ENCODE data around the gene PRKCQ.
"Not testable (repeated sequence)": the region's sequence is repeated elsewhere in the genome, so short reads cannot be mapped to it uniquely, and the experiment has no call there.

PRKCQ gene

DNA sequence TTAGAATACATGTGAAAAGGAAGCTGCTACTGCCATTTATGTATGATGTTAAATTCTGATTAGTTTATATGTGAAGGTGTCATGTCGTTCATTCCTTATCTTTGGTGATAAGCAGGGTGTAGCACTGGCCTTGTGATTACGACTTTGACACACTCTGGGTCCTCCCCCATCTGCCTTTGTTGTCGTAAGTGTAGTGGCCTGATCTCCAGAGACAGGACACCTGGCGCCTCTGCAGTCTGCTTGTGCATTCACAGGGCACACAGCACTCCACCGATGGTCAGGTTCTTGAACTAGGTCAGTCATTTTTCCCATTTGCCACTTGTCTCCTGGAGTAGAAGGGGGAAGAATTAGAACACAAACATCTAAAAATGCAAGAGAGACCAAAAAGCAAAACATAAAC lies 186.0 kb downstream of the PRKCQ start:
- in situ Hi-C loops (cut with MboI; ENCODE audit: low sequenced_read_pairs), result loop anchor here (10.0 kb wide), 1 partner anchor 289 kb away; no protein-coding TSS in a partner anchor

DNA sequence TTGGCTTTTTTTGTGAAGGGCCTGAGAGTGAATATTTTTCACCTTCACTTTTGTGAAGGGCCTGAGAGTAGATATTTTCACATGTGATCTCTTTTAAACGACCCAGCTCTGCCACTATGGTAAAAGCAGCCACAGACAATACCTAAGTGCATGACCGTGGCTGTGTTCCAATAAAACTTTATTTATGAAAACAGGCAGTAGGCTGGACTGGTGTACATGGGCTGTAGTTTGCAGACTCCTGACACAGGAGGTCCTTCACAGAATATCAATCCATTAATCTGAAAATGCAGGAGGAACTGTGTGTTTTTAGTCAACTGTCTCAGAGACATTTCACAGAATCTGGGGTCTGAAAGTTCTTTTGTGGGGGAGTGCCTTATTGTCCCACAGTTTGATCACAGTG lies 186.9 kb downstream of the PRKCQ start:
- in situ Hi-C loops (cut with MboI; ENCODE audit: low sequenced_read_pairs), result loop anchor here (10.0 kb wide), 1 partner anchor 288 kb away; no protein-coding TSS in a partner anchor

DNA sequence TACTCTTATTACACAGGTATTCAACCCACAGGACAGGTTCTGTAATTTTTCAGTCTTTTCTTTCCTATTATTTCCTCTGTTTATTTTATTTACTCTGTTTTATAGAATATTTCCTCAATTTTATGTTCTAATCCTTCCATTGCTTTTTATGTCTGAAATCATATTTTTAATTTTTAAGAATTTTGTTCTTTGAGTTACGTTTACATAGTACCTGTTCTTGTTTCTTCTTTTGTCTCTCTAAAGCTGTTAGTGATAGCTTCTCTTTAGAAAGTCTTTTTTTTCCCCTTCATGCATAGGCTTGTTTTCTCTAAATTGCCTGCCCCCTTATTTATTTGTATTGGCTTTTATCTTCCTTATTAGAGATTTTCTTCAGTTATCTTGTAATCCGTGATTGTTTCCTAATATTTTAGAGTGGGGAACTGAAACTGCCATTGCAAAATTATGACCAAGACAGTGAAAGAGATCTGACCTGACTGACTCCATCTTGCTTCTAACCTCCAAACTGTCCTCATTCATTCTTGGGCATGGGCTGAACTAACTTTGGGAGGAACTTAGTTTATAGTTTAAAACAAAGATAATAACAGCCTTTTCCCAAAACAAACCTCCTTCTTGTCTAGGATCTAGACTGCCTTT lies 189.7 kb downstream of the PRKCQ start:
- in situ Hi-C loops (cut with MboI; ENCODE audit: low sequenced_read_pairs), result loop anchor here (10.0 kb wide), 1 partner anchor 286 kb away; no protein-coding TSS in a partner anchor

DNA sequence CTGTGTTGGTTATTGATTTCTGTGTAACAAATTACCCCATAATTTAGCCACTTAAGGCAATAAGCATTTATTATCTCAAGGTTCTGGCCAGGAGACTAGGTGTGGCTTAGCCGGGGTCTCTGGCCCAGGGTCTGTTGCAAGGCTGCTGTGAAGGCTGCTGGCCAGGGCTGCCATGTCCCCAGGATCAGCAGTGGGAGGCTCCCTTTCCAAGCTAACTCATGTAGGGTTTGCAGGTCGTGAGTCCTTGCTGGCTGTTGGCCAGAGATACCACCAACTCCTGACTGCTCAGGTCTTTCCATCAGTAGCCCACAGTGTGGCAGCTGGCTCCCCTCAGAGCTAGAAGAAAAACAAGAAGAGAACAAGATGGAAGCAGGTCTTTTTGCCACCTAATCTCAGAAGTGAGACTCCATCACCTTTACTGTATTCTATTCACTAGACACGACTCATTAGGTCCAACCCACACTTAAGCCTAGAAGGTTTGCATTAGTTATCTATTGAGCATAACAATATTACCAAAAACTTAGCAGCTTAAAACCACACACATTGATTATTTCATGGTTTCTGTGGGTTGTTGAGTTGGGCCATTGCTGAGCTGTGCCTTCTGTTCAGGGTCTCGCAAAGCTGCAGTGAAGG lies 191.7 kb downstream of the PRKCQ start:
- in situ Hi-C loops (cut with MboI; ENCODE audit: low sequenced_read_pairs), result no loop called here

DNA sequence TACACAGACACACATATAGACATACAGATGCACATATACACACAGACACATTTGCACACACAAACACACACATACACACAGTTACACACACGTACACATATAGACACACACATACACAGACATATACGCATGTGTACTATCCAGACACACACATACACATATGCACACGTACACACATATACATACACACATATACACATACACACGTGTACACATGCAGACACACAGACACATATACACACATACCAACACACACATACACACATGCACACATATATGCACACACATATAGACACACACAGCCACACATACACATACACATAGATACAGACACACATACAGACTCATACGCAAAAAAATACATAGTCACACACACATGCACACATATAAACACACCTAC lies 193.1 kb downstream of the PRKCQ start:
- in situ Hi-C loops (cut with MboI; ENCODE audit: low sequenced_read_pairs), result no loop called here

DNA sequence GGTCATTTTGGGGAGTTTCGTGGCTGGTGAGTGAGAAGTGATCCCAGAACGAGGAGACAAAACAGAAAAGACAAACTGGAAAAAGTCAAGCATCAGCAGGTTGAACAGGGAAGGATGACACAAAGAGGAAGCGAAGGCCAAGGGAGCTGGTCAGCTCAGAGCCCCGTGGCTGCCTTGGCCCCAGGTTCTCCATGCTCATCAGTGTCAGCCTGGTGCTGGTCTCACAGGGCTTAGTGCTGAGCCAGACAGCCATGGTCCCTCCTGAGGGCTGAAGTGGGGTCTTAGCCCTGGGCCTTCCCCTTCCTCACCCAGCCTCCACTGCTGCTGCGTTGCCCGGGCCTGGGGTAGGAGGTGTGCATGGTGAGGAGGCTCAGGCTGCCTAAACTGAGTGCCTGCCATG lies 193.7 kb downstream of the PRKCQ start:
- in situ Hi-C loops (cut with MboI; ENCODE audit: low sequenced_read_pairs), result no loop called here

DNA sequence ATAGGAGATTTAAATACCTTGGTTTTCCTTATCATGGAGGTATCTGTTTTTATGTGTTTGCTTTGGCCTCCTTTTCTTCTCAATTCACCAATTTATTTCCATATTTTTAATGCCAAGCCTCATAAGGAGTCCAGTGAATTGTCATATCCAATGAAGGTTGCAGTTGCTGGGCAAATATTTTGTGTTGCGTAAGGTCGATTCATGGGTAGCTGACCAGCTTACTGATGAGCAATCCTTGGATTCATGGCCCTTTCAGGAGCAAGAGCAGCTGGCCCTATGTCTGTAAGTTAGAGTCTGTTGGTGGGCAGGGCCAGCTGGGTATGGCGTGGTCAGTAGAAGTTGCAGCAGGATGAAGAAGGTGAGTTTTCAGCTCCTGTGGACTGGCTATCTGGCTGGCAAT lies 194.4 kb downstream of the PRKCQ start:
- in situ Hi-C loops (cut with MboI; ENCODE audit: low sequenced_read_pairs), result no loop called here

DNA sequence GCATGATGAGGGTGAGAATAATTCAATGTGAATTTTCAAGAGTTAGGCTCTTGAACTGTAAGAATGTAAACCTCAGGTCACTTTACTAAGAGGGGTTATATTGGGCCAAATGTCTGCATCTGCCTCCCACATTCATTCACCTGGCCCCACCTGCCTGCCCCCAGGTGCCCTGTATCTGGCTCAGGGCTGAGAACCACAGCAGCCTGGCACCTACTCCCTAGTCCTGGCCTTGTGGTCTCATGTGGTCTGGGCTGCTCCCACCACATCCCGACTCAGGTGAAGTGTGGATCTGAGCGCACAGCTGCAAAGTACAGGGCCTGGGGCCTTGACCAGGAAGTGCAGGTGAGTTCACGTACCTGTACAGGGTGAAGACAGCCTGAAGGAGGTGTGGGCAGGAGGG lies 195.2 kb downstream of the PRKCQ start:
- in situ Hi-C loops (cut with MboI; ENCODE audit: low sequenced_read_pairs), result no loop called here

DNA sequence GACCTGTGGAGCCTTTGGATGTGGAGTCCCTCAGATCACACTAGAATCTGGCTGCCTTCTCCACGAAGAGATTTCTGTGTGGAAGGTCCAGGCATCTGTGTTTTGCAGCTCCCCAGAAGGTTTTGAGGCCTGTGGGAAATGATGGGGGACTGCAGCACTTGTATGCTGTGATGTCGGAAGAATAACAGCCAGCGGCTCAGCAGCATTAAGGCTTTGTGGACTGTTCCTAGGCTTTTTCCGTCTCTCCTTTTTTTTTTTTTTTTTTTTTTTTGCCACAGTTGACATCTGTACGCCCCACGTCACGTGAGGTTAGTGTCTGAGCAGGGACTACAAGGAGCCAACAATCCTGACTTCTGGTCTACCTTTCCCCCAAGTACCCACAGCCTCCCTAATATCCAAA lies 196.0 kb downstream of the PRKCQ start:
- in situ Hi-C loops (cut with MboI; ENCODE audit: low sequenced_read_pairs), result no loop called here

DNA sequence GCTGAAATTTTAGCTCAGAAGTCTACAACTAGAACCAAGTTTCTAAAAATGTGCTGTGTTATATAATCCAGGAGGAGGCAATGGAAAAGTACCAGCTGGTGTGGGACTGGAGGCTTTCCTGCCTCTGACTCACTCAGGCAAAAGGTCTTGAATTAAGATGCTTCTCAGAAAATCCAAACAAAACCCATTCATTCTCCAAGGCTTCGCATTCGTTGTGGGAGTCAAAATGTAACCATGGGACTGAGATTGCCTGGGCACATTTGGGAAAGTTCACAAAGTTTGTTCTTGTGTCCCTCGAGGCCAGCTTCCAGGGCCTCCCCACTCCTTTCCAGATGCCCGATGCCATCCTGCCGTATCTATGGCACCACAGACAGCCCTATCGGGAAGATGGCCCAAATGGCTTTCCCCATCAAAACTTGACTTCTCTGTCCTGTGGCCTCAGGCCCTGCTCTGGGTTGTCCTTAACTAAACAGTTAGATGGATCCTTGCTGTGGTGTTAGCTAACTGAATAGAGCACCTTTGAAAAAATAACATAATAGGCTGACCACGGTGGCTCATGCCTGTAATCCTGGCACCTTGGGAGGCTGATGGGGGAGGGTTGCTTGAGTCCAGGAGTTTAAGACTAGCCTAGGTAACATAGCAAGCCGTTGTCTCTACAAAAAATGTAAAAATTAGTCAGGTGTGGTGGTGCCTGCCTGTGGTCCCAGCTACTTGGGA lies 196.8 kb downstream of the PRKCQ start:
- in situ Hi-C loops (cut with MboI; ENCODE audit: low sequenced_read_pairs), result no loop called here

DNA sequence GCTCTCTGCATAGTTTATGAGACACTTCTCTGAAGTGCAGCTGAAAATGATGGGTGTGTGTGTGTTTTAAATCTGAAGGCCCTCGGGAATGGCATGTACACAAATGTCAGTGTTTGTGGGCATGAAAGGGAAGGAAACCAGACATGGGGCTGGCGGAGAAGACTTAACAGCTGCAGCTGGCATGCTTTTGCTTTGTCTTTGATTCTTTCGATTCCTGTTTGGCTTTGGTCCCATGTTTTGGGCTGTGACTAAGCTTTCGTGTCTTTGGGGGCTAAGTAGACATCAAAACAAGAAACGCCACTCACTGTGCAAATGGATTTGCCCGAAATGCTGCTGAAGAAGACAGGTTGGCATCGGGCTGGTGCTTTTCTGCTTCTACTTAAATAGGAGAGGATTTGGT lies 198.0 kb downstream of the PRKCQ start:
- in situ Hi-C loops (cut with MboI; ENCODE audit: low sequenced_read_pairs), result no loop called here

DNA sequence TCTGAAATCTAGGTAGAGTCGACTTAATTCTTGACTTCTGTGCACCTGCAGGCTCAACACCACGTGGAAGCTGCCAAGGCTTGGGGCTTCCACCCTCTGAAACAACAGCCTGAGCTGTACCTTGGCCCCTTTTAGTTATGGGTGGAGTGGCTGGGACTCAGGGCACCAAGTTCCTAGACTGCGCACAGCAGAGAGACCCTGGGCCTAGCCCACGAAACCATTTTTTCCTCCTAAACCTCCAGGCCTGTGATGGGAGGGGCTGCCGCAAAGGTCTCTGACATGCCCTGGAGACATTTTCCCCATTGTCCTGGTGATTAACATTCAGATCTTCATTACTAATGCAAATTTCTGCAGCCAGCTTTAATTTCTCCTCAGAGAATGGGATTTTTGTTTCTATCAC lies 199.6 kb downstream of the PRKCQ start:
- in situ Hi-C loops (cut with MboI; ENCODE audit: low sequenced_read_pairs), result not testable (repeated sequence)

DNA sequence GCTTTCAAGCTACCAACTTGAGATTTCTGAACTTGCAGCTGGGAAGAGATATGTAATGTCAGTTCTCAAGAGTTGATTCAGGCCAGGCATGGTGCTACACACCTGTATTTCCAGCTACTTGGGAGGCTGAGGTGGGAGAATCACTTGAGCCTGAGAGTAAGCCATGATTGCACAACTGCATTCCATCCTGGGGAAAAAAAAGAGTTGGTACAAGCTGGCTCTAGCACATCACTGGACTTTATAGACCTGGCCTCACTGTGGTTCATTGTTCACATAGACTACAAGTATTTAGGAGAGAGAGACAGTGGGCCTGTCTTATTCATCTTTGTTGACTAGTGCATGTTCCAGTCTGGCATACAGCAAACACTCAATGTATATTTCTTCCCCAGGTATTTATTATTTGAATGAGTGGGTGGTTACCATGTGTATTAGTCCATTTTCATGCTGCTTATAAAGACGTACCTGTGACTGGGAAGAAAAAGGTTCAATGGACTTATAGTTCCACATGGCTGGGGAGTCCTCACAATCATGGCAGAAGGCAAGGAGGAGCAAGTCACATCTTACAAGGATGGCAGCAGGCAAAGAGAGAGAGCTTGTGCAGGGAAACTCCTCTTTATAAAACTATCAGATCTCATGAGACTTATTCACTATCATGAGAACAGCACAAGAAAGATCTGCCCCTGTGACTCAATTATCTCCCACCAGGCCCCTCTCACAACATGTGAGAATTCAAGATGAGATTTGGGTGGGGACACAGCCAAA lies 200.9 kb downstream of the PRKCQ start:
- in situ Hi-C loops (cut with MboI; ENCODE audit: low sequenced_read_pairs), result no loop called here
